CD4-positive, alpha-beta T cell treated with Interleukin-4 for 1 hour (primary cell): Measurements from ENCODE around the gene MCTP2.
A peak's percentile ranks its signal among the peaks of the same experiment; 100 is the strongest.

Experiments used
- DNase-seq, 2 donors: peaks; one replicate each; pipeline ENCODE4 v3.0.0-alpha.2; 2020 to 2022

Gene MCTP2, protein sequence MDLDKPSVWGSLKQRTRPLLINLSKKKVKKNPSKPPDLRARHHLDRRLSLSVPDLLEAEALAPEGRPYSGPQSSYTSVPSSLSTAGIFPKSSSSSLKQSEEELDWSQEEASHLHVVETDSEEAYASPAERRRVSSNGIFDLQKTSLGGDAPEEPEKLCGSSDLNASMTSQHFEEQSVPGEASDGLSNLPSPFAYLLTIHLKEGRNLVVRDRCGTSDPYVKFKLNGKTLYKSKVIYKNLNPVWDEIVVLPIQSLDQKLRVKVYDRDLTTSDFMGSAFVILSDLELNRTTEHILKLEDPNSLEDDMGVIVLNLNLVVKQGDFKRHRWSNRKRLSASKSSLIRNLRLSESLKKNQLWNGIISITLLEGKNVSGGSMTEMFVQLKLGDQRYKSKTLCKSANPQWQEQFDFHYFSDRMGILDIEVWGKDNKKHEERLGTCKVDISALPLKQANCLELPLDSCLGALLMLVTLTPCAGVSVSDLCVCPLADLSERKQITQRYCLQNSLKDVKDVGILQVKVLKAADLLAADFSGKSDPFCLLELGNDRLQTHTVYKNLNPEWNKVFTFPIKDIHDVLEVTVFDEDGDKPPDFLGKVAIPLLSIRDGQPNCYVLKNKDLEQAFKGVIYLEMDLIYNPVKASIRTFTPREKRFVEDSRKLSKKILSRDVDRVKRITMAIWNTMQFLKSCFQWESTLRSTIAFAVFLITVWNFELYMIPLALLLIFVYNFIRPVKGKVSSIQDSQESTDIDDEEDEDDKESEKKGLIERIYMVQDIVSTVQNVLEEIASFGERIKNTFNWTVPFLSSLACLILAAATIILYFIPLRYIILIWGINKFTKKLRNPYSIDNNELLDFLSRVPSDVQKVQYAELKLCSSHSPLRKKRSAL

DNA sequence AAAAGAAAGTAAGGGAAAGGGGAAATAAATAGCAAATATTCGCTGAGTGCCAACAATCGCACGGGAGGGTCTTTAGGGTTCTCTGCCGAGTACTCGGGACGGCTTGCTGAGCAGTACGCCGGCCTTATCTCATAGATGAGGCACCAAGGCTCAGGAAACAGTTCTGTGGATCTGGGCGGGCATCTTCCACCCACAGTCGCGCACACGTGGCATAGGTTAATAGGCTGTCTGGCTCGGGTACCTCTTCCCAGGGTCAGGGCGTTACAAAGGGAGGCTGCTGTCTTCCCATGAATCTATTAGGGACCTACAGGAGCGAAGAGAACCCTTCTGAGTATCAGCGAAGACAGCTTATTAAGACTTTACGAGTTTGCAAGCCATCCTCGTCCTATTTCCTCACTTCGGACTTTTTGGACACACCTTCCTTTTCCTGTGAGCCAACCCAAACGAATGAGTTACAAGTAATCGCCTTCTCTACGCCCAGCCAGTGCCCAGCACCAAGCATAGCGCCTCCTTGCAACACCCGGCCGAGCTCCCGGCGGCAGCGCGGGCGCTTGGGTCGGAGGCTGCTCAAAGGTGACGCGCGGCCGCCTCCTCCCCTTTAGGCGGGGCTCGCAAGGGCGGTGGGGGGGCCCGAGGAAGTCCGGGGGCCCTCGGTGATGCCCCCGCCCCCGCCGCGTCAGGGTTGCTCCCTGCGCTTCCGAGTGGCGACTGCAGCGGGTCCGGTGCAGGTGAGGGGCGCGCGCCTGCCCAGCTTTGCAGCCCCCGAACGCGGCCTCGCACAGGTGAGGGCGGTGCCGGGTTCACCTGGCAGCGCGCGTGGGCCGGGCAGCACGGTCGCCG, at the start of gene MCTP2:
MCTP2 (plus strand) TSS at position 679 of the 840 bp plus-strand sequence. CDS start 66,705 bp downstream, outside the sequence.
- DNase-seq: peak; percentile 87 to 90

DNA sequence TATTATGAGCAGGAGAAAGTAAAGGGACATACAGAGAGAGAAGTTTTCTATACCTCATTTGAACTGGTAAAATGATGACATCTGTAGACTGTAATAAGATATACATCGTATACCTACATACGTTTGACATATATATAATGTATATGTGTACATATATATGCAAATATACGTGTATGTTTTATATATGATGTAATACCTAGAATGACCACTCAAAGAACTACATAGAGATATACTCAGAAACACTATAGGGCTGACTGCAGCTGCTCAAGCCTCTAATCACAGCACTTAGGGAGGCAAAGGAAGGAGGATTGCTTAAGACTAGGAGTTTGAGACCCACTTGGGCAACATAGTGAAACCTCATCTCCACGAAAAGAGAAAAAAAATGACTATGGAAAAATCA, 48.5 kb upstream of the MCTP2 start:
- no peak for DNase-seq

DNA sequence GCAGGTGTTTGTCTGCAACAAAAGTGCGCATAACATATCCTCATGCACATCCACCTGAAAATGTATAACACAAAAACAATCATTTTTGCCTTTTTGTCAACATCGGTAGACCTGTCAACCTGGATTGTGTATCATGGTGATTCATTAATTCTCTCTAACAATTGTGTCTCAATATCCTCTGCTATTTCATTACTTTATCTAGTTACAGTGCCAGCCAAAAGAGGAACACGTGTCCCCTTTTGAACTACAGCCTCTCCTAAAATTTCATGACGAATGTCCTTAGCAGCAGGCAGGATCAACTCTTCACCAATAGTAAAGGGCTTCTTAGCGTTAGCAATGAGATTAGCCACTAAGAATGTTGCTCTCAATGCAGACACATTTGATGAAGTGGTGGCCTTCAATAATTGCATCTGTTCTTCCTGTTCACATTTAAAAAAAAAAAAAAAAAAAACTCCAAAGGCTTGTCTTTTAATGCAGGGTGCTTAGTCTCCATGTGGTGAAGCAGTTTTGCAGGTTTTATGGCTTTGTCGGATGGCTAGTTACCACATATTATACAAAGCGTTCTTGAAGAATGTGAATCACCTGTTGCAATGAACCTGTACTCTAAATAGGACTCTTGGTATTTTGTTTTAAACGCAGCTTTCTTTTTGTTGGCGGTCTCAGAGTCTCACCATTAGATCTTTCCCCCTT, 45.7 kb upstream of the MCTP2 start:
- DNase-seq: no peak

DNA sequence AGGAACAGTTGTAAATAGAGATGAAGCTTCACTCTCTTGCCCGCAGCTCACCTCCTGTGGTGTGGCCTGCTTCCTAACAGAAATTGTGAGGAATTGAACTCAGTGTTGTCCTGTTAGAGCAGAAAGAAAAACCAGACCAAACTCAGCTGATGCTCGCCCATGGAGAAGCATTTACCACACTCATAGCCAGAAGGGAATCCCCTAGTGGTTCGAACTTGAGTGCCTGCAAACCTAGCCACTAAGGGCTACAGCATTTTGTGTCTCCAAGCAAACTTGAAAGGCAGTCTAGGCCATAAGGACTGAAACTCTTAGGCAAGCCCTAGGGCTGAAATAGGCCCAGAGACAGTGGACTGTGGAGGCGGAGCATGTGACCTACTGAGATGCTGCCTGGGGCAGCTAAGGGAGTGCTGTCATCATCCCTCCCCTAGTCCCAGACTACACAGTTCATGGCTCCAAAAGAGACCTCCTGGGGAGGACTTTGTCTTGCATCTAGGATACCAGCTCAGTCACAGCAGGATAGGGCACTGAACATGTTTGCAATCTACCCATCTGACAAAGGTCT, 44.5 kb upstream of the MCTP2 start:
- no peak for DNase-seq

DNA sequence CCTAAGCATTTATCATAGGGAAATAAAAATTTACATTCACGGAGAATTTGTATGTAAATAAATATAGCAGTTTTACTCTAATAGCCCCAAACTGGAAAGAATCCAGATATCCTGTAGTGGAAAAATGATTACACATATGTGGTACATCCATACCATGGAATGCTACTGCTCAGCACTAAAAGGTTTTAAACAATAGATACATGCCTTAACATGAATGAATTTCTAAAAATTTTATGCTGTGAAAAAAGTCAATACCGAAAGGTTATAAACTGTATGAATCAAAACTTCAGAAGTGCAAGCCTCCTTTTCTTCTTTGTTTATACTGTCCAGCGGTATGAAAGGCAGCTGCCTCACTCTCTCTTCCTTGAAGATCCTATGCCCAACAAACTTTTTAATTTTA, 37.5 kb upstream of the MCTP2 start:
- DNase-seq: no peak

DNA sequence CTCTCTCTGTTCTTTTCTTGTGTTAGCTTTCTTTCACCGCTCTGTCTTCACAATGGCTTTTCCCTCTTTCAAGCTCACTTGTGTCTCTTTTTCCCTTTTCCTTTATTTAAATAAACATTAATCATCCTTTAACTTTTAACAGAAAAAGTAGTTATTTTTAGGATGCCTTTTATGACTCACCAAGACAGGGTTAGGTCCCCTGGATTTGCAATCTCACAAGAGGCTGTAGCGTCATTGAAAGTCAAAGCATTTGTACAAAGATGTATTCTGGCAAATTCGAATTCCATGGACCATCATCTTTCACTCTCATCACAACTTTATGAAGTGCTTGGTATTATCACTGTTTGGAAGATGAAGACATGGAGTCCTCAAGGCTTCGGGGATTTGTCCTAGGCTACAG, 34.8 kb upstream of the MCTP2 start:
- DNase-seq: no peak

DNA sequence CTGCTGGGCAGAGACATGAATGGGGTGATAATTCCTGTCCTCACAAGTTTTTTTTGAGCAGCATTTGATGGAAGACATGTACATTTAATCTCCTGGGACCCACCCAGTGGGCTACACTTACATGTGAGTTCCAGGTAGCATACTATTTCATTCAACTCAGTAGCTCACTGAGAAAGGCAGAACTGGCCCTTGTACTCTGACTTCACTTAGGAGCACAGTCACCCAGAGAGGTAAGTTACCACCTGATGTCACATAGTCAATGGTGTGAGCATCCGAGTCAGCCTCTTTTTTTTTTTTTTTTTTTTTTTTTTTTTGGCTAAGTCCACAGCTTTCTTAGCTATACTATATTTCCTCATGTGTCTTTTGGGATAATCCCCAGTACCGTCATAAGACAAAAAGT, 32.7 kb upstream of the MCTP2 start:
- DNase-seq: no peak

DNA sequence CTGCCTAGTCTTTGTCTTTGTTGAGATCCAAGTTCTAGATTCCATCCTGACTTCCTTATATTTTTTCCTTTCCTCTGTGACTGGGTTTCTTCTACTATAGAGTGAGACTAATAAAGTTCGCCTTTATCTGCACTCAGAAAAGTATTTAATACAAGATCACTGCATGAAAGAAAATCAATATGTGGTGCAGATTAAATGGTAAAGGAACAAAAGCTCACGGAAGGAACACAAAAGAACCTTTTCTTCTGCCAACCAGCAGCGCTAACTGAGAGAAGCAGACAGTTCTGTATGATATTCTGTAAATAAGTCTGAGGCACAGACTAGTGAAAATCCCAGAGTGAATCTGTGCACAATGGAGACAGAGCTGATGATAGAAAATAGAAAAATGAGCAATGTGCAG, 31.6 kb upstream of the MCTP2 start:
- DNase-seq: no peak

DNA sequence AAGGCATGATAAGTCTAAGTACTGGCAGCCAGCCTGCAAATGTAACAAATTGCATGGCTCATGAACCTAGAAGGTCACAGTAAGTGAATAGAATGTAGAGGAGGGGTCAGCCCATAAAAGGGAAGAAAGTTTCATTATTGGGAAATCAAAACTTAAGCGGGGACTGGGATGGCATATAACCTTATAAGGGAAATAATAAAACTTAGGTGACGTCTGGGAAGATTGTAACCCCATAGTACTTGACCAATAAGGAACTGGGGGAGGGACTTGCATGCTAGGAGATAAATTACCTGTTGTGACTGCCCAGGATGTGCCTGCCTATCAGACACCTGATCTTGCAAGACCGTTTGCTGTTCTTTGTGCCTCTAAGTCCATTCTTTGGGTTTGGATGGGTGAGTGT, 28.1 kb upstream of the MCTP2 start:
- no peak for DNase-seq

DNA sequence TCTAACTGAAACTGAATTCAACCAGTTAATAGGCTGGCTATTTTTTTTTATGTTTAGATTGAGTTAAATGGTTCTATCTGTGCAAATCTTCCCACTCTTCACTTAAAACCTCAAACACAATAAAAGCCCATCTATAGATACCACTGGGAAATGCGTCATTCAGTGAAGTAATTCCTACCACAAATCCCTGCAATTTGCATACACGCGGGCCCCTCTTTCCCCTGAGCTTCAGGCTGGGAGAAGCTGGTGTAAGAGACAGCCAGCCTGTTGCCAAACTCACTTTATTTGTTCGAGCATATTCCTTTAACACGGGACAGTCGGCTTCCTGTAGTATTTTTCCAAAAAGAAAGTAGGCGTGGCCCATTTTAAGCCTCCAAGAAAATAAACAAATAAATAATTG, 26.0 kb upstream of the MCTP2 start:
- DNase-seq: no peak

DNA sequence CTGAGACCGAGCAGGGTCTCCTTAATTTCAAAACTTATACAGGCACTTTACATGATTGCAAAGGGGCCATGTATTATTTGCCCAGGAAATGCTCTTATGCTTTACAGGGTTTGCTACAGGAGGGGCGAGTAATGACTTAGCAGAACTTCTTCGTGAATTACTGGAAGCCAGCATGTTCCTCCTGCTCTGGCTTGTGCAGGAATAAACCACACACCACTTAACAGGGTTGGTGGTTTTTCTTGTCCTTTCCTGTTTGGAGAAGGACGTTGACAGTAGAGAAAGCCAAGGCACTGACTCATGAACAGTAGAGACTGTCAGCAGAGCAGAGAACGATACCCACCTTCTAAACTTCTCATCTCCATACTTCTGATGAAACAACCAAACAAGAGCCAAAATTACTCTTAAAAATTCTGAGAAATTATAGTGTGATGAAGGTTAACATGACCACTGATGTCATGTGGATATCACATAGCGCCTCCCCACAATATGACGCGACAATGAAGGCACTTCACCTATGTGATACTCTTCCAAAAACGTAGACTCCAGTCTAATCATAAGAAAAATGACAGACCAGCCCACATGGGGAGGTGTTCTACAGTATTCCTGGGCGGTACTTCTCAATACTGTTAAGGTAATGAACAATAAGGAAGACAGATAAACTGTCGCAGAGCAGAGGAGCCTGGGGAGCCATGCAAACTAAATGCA, 24.7 kb upstream of the MCTP2 start:
- peak in 1 of 2 donors; percentile 32 for DNase-seq

DNA sequence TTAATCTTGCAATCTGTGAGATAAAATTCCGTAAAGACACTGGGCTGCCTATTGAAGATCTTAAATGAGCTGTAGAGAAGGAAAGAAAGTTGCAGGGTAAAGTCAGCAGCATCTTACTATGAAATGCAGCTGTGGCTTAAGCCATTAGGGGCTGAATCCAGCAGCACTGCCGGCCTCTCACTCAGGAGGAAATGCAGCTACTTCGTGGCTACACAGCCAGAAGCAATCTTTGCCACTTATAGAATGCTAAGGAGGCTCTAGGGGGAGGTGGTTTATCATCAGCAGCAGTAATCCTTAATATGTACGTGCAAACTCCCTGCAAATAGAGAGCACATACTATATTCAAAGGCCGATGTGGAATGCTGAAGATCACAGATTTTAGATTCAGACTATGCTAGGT, 19.1 kb upstream of the MCTP2 start:
- DNase-seq: no peak

DNA sequence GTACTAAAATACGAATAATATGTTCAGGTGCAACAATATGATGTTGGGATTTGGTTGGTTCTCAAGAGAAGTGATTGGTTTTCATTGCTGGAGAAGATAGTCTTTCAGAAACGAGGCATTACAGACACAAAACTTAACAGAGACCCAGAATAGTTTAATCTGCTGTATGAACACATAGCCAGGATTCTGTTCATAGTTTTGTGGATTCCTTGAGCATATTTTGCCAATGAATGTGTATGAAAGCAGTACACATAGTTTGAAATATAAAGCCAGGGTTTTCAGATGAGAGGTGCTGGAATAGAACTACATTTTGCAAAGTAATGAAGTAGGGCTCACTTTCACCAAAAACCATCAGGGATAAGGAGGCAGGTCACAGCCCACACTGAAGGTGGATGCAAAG, 5.7 kb upstream of the MCTP2 start:
- DNase-seq: no peak

DNA sequence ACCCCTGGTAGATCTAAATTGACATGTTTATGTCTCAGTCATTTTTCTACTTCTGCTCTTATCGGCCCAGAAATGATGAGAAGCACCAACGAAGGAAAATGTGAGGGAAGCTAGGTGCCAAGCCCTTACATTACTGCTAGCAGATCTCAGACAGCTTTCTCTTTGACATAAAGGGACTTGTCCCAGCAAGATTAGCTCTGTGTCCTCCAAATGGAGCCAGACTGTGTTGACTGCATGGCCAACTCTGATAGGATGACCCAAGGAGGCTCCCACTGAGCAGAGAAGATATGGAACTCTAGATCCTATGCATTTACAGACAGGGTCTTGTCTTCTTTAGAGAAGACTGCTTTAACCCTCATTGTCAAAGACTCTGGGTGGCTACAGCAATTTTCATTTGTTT, 2.8 kb upstream of the MCTP2 start:
- DNase-seq: no peak

DNA sequence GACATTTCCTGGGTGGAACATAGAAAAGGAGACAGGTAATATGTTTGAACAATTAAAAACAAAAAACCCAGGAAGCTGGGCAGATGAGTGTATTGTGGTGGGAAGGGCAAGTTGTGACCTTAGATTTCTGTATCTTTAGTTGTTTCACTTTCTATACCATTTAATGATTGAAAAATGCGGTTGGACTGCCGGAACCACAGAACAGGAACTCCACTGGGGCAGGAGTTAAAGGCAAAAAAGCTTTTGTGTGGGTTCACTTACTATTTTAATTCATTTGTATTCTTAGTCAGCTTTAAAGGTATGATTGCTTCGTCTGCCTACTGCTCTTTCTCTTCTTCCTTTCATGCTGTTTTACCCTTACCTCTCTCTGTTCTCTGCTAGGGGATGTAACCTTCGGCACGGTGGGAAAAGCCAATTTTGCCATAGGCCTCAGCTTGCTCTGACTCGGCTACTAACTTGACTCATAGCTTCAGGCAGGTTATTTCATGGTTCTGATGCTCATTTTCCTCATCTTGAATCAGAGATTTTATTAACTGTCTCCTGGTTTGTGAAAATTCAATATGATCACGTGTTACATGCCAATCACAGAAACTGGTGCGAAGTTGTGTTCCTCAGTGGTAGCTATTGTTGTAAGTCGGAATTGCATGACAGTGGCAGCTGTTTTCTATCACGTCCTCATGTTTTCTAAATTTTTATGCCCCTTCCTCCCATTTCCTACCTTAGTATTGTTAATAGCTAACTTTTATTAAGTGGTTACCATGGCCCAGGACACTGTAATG, 1.6 kb upstream of the MCTP2 start:
- peak; percentile 53 to 78 for DNase-seq

DNA sequence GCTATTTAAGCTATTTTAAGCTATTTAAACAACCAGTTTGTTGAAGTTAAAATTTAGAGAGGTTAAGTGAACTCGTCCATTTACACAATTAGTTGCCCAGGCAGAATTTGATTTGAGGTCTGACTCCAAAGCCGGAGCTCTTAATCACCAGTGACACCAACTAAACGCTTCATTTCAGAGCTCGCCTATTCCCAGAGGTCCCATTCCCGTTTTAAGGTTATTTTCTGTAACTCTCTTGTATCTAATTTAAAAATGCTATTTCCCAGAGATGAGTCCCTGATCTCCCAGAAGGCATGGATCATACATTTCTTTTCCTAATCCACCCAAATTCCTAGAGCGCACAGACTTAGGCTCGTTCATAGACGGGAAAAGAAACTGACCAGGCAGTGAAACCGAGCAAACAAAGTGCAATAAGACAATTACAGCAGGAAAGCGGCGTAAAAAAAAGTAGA, 904 bp upstream of the MCTP2 start:
- no peak for DNase-seq

DNA sequence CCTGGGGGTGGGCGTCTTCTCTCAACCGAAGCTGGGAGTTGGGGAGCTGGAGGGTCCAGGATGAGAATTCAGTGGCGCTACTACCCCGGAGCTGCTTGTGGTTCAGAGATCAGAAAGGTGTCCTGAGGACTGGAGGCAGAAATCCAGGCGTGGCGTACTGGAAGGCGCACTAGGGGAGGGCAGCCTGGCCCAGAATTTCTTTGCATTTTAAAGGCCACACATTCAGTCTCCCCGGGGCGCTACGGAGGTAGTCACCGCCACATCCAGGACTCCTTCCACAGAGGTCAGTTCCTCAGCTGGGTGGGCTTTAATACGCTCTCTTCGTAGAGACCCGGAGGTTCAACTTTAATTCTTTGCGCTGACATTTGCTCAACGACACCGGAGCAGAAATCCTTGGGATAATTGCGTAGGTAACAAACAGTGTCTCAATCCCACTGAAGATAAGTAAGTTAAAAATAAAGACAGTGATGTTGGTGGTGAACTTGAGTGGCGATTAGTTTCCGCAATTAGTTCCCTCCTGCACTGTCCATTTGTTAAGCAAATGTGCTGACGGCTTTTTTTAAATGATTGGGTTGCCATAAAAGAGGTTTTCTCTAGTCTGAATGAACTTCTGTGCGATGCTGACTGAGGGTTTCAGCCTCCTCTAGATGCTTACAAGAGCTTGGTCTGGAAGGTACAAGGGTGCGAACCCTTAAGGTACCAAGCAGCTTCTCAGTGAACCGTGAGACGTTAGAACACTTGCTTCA, 535 bp downstream of the MCTP2 start:
- DNase-seq: peak in 1 of 2 donors; percentile 22

DNA sequence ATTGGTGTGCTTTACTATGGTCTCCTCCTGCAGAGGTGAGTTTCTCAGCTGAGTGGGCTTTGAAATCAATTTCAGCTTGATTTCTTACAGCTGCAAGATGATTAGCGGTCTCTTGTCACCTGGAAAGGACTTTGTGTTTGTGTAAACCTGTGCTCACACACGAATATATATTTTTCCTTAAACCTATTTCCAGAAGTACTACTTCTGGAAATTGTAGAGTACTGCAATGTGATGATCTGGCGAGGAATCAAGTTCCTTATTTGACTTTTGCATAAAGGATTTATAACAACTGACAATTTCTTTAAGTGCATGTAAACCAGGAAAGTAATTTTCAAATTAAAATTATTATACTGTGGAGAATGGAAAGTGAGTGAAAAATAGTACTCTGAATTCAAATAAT, 2.1 kb downstream of the MCTP2 start:
- DNase-seq: no peak

DNA sequence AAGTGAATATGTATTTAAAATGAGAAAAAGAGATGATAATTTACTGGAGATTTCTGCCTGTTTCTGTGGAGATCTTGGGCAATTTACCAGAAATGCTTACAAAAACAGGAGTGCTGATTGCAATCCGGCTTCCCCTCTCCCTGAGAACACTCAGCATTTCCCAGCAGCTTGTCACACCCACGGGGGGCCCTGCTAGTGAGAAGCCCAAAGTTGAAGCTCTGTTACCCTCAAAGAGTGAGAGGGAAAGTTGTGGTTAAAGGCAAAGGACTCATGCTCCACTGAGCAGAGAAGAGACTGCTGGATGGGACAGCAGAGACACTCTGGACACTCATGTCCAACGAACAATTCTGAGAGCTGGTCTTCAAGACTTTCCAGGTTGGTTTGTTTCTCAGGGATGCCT, 2.9 kb downstream of the MCTP2 start:
- no peak for DNase-seq

DNA sequence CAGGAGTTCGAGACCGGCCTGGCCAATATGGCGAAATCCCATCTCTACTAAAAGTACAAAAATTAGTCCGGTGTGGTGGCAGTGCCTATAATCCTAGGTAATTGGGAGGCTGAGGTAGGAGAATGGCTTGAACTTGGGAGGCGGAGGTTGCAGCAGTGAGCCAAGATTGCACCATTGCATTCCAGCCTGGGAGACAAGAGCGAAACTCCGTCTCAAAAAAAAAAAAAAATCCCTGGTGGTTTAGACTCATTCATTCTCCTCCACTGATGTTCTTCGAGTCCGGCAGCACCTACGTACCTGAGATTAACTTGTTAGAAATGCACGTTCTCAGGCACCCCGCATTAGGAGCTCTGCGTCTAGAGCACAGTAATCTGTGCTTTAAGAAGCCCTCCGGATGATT, 3.7 kb downstream of the MCTP2 start:
- DNase-seq: no peak
